ENCODE data around the gene SLITRK1. TPM values are rescaled to one million over a fixed set of nuclear protein-coding genes. Genes with fewer than 3 reads are reported as not detected.

The SLITRK1 gene
- polyA plus RNA-seq, 1 of the 3 experiments (the other 2 are of a cell fraction): not detected

- Histone ChIP-seq H4K20me1 (ENCODE audit: insufficient read depth) (no peaks in the 10 kb centered on the region), H3K27me3 (ENCODE audit: insufficient read depth) (no peaks in the 10 kb centered on the region), H3K36me3 (replicated peaks in 1 of 2; ENCODE audit: control insufficient read depth in 1 of 2, insufficient read depth in 2 of 2, low read length in 1 of 2) (no peaks in the 10 kb centered on the region), H3K9ac (no peak overlapping the region), H3K4me2 (no peak overlapping the region), H3K79me2 (ENCODE audit: insufficient read depth) (no peaks in the 10 kb centered on the region), H3F3A (replicated peaks; ENCODE audit: insufficient read depth) (no peaks in the 10 kb centered on the region), H2AFZ (ENCODE audit: low read depth) (no peak overlapping the region), H3K9me2 (no peaks in the 10 kb centered on the region), H3K4me3 (ENCODE audit: low read depth in 2 of 2, low read length in 1 of 2) (no peak overlapping the region), H3K27ac (ENCODE audit: low read depth in 2 of 2, low read length in 1 of 2) (no peak overlapping the region), H3K4me1 (ENCODE audit: control insufficient read depth in 1 of 2, insufficient read depth in 2 of 2, low read depth in 1 of 2, low read length in 1 of 2) (no peaks in the 10 kb centered on the region), H3K9me3 (no peaks in the 10 kb centered on the region)
- CTCF ChIA-PET: no interaction called here
- POLR2A ChIA-PET: no interaction called here
- no peak for DNase-seq
- TF ChIP-seq SIN3A (IDR thresholded peaks at IDR 0.05; ENCODE audit: borderline replicate concordance, low read depth, low read length): no peak
- no peak for TF ChIP-seq FOXM1 (IDR thresholded peaks at IDR 0.05; ENCODE audit: low read depth)
- no peak for TF ChIP-seq ELF1 (IDR thresholded peaks at IDR 0.05)
- TF ChIP-seq JUND (IDR thresholded peaks at IDR 0.05): no peak
- no peak for TF ChIP-seq POLR2AphosphoS5 (IDR thresholded peaks at IDR 0.05; ENCODE audit: low read depth, low read length)
- TF ChIP-seq EP300 (IDR thresholded peaks at IDR 0.05; ENCODE audit: borderline replicate concordance in 1 of 2, low read depth in 1 of 2, low read length in 1 of 2): no peak
- no peak for TF ChIP-seq NFIC (IDR thresholded peaks at IDR 0.05; ENCODE audit: borderline replicate concordance)
- no peak for TF ChIP-seq MAX (IDR thresholded peaks at IDR 0.05; ENCODE audit: low read depth)
- TF ChIP-seq FOSL2 (IDR thresholded peaks at IDR 0.05; ENCODE audit: borderline replicate concordance, low read depth): no peak
- TF ChIP-seq USF2 (IDR thresholded peaks at IDR 0.05; ENCODE audit: borderline replicate concordance, low read depth, low read length): no peak
- TF ChIP-seq MXI1 (IDR thresholded peaks at IDR 0.05; ENCODE audit: low read depth, low read length): no peak
- no peak for TF ChIP-seq GATA2 (CRISPR knock-in tag; IDR thresholded peaks at IDR 0.05)
- 10% methylated on average over 3 of the region's 3 CpGs for WGBS (ENCODE audit: low lambda C conversion rate)
Observed at GRCh38 chr13:83890358-83890757, 8.1 kb upstream of the SLITRK1 start.

GRCh38 chr13:83884141-83884540 lies 1.9 kb upstream of the SLITRK1 start:
- Histone ChIP-seq H3K27ac (ENCODE audit: low read depth in 2 of 2, low read length in 1 of 2) (no peak overlapping the region), H3K4me3 (ENCODE audit: low read depth in 2 of 2, low read length in 1 of 2) (no peak overlapping the region), H4K20me1 (ENCODE audit: insufficient read depth) (no peaks in the 10 kb centered on the region), H3K9ac (no peak overlapping the region), H3F3A (replicated peaks; ENCODE audit: insufficient read depth) (no peaks in the 10 kb centered on the region), H3K9me2 (no peaks in the 10 kb centered on the region), H3K79me2 (ENCODE audit: insufficient read depth) (no peaks in the 10 kb centered on the region), H3K4me1 (ENCODE audit: control insufficient read depth in 1 of 2, insufficient read depth in 2 of 2, low read depth in 1 of 2, low read length in 1 of 2) (peaks cover 0 to 3% of the 10 kb centered on the region in 2 experiments; a peak in 1 of 4 replicates), H3K4me2 (no peak overlapping the region), H3K27me3 (ENCODE audit: insufficient read depth) (peaks cover 34% of the 10 kb centered on the region), H3K9me3 (no peaks in the 10 kb centered on the region), H2AFZ (ENCODE audit: low read depth) (no peak overlapping the region), H3K36me3 (replicated peaks in 1 of 2; ENCODE audit: control insufficient read depth in 1 of 2, insufficient read depth in 2 of 2, low read length in 1 of 2) (no peaks in the 10 kb centered on the region)
- ChIA-PET CTCF (no interaction called here), POLR2A (no interaction called here)
- DNase-seq: no peak
- TF ChIP-seq IRF3 (IDR thresholded peaks at IDR 0.05; ENCODE audit: low read depth, low read length): no peak
- TF ChIP-seq ELF1 (IDR thresholded peaks at IDR 0.05): no peak
- no peak for TF ChIP-seq MAX (IDR thresholded peaks at IDR 0.05; ENCODE audit: low read depth)
- no peak for TF ChIP-seq GABPA (IDR thresholded peaks at IDR 0.05; ENCODE audit: low read depth)
- no peak for TF ChIP-seq RFX5 (IDR thresholded peaks at IDR 0.05; ENCODE audit: low read length)
- TF ChIP-seq RXRA (IDR thresholded peaks at IDR 0.05; ENCODE audit: borderline replicate concordance, low read depth): no peak
- TF ChIP-seq SIN3A (IDR thresholded peaks at IDR 0.05; ENCODE audit: borderline replicate concordance, low read depth, low read length): no peak
- no peak for TF ChIP-seq FOXJ3 (CRISPR knock-in tag; IDR thresholded peaks at IDR 0.05)
- TF ChIP-seq GATA2 (CRISPR knock-in tag; IDR thresholded peaks at IDR 0.05): no peak
- no peak for TF ChIP-seq NFIC (IDR thresholded peaks at IDR 0.05; ENCODE audit: borderline replicate concordance)
- no peak for TF ChIP-seq YY1 (IDR thresholded peaks at IDR 0.05; ENCODE audit: low read depth)
- no peak for TF ChIP-seq TAF1 (IDR thresholded peaks at IDR 0.05; ENCODE audit: borderline replicate concordance, low read depth, low read length)
- no peak for TF ChIP-seq REST (IDR thresholded peaks at IDR 0.05; ENCODE audit: low read depth, low read length)
- TF ChIP-seq PBX3 (IDR thresholded peaks at IDR 0.05): no peak
- TF ChIP-seq JUND (IDR thresholded peaks at IDR 0.05): no peak
- TF ChIP-seq MXI1 (IDR thresholded peaks at IDR 0.05; ENCODE audit: low read depth, low read length): no peak
- TF ChIP-seq NRF1 (IDR thresholded peaks at IDR 0.05; ENCODE audit: low read depth, low read length): no peak
- no peak for TF ChIP-seq TCF12 (IDR thresholded peaks at IDR 0.05)

All from SK-N-SH (cell line).